ACHN (cell line): ENCODE data around the gene CACNA1C.

Experiments used
- DNase-seq: peaks from one replicate; pipeline ENCODE4 v3.0.0-alpha.2; 2015
- in situ Hi-C: cut with HindIII; loops from 2 replicates; pipeline ENCODE4 v1.10.0; 2017; ENCODE audit warnings: low sequenced_read_pairs, low pct_ligation_motif_present, low pct_unique_long_range_greater_than_20kb

Gene CACNA1C

DNA sequence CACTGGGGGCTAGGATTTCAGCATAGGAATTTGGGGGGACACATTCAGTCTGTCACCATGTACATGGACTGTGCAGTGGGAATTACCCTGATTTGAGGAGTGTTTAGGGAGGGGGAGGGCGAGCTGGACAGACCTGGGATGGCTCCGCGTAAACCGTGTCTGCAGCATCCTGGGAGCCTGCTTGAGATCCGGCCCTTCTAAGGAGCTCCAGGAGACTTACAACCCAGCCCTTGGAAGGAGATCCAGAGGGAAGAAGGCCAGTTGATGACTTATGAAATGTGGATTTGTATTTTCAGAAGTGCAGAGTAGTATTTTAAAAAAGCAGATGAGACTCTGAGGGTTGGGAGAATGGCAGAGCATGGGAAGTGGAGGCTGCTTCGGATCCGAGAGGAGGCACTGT, 153.2 kb downstream of the CACNA1C start:
- in situ Hi-C loops = no loop called here
- DNase-seq = no peak

DNA sequence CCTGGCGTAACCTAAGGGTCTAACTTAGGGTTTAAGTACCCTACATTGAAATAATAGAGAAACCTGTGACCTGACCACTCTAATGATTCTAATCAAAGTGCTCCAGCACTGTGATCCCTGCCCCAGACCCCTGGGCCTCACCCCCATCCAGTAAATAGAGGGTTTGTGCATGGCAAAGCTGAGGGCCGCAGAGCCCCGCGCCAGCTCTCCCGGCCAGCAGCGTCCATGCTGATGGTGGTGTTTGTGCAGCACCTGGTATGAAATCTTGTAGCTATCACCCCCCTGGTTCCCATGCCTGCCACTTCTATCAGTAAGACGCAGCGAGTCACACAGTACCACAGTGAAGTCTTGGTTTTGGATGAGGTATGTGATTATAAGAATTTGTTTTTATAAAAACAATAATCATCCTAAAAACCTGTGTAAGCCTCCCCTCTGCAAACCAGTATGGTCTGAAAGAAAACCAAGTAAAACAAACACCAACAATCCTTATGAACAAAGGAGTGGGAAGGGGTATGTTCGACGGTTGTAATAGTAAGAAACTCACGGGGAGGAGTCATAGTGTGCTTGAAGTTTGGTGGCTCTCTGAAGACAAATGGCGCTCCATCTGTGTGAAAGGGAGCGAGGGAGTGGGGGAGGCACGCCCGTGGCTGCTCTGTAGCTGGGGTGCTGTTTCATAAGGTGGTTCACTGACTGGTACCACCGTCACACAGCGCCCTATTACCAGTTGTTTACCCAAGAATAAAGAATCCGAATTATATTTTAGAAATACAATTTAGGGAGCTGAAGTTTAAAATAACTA, 156.2 kb downstream of the CACNA1C start:
- no peak for DNase-seq
- in situ Hi-C loops = no loop called here

DNA sequence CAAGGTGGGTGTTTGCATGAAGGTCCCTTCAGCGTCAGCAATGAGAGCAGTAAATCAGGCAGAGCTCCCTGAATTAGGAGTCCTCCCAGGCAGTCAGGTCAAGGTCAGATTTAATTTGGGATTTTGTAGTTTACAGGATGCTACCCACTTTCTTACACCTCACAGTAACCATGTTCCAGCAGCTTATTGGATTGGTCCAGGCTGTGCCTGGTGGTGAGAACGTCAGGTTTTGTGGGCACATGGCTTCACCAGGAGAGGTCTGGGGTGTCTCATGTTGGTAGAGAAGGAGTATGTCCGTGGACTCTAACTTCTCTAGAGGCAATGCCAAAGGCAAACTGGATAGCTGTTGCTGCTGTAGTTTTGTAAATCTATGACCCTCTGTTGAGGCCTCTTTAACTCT, 158.3 kb downstream of the CACNA1C start:
- in situ Hi-C loops = no loop called here
- DNase-seq = no peak

DNA sequence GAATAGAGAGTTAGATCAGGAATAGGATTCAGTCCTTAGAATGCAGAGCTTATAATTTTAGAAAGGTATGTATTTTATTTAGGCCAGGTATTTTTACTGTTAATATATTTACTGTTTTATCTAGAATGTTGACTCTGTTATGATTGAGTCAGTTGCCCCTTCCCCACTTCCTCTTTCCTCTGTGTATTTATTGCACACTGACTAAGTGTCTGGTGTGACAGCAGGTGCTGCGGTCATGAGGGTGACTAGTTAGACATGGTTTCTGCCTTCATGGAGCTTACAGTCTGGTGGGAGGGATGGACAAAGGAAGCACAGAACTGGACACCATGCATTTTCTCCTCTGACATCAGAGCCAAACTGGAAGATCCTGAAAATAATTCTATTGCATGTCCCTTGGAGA, 159.8 kb downstream of the CACNA1C start:
- in situ Hi-C loops = no loop called here
- no peak for DNase-seq

DNA sequence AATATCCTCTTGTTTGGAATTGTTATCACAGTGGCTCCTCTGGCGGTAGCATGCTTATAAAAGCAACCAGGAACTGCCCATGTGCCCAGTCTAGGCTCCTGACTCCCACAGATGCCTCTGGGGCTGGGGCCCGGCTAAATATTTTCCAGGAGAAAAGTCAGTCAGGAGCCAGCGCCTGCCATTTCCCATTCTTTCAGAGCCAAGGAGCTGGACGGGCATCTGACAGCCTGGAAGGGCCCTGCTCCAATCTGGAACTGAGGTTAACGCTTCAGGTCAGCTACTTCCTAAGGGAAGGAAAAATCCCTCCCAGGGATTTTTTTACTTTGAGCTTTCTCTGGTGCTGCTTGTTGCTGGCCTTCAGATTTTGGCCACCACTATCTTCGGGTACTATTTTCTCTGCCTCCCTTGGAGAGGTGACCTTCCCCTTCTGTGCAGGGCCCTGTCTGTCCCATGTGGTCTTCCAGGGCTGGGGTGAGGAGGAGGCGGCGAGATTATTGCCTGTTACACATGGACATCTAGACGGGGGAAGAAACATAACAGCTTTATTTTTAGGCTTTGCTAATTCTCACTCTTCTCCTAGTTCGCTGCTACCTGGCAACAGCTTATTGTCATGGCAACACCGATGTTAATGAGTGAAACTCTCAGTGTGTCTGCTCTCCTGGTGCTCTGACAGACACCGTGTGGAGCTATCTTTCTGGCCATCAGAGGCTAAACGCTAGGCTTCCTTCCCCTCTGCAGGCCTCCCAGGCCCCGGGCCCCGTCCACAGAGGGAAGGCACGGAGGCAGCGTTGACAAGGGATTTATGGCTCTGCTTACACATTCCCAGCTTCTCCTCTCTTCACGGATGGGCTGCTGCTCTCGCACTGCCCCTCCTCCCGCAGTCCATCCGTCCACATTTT, 160.4 kb downstream of the CACNA1C start:
- in situ Hi-C loops = no loop called here
- no peak for DNase-seq

DNA sequence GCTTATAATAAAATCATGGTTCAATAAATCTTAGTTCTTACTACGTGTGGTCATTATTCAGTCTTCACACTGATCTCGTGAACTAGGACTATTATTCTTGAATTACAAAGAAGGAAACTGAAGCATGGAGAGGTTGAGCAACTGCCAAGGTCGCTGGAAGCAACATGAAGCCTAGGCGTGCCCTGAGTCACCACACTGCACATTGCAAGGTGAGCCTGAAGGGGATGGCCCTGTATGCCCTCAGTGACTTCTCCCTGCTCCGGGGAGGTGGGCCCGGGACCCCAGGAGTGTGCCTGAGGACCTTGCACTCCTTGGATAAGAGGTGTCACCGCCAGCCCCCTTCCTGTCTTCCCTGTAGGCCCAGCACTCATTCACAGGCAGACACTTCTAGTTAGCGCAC, 161.6 kb downstream of the CACNA1C start:
- in situ Hi-C loops = no loop called here

DNA sequence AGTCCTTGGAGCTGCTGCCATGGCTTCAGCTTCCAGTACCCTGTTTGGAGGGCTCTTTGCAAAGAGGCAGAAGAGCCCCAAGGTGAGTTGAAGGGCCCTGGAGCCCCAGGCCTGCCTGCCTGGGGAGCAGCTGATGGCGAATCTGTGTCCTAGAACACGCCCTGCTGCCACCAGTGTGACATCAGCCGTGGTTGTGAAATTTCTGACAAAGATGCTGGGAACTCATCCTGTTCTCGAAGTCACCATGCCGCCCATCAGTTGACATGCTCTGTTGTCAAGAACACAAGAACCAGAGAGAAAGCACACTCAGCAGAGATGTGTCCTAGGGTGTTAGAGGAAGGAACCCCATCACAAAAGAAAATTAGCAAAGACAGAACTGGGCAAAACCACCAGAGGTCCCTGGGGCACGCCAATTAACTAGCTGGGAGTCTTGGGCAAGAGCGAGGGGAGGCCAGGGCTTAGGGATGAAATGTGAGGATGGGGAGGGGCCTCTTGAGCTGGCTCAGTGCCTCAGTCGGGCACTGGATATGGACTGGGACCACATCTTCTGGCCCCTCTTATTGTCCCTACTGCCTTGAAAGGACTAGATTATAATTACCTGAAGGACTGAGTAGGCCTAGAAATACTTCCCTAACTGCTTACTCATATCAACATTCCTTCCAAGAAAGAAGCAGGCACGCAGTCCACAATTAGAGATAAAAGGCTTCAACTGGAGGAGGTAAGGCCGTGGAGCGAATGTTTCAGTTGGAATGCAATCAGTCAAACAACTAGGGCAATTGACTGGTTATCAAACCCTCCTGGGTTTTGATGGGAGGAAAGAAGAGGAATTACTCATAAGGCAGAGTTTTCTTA, 163.1 kb downstream of the CACNA1C start:
- in situ Hi-C loops = no loop called here
- DNase-seq = no peak

More for the DNA sequence above, 161.6 kb downstream of the CACNA1C start:
- no peak for DNase-seq

DNA sequence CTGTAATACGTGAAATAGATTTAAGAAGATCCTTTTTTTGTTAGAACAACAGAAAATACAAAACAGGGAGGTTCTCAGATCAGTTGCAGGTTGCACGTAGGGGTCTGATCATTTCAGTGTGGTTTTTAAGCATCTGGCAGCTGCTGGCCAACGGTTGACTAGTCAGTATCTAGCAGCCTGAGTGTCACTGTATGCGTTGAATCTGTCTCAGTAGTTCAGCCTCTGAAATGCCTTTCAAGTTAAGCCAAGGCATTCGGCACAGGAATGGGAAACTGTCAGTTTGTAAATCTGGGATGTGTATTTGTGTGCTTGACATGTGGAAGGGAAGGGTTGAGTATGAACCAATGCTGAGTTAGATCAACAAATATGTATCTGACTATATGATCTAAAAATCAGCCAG, 165.9 kb downstream of the CACNA1C start:
- in situ Hi-C loops = no loop called here
- no peak for DNase-seq

DNA sequence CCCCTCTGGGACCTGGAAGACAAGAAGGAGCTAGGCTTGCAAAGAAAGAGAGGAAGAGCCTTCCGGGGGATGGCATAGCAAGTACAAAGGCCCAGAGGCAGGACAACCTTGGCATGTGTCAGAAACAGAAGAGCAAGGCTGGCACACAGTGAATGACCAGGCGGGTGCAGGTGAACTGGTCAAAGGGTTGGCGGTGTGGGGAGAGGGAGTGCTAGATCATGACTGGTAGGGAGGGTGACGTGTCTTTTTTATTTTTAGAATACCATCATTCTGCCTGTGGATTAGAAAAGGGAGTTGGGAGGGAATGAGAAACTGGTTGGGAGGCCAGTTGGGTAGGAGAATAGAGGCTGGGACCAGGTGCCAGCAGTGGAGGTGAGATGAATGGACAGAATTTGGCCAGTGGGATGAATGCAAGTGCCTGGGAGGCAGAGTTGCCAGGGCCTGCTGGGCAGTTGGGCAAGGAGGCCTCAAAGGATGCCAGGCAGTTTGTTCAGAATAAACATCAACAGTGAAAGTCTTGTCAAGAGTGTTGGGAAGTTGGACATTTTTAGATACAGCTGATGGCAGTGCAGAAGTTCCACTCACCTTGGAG, 168.3 kb downstream of the CACNA1C start:
- no peak for DNase-seq
- in situ Hi-C loops = no loop called here

DNA sequence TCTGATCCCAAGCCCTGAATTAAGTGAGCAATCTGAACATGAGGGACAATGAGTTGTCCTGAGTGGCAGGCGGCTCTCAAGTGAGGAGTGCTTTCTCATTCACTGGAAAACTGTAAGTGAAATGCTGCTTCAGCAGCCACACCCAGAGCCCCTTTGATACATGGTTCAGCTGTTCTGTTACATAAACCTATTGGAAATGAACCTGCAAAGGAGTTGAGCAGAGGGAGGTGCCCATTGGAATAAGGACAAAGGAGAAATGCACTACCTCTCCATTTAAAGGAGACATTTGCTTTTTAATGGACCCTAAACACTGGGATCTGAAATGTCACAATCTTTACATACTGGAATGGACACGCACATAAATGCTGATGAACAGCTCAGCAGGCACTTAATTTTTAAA, 169.9 kb downstream of the CACNA1C start:
- no peak for DNase-seq
- in situ Hi-C loops = no loop called here

DNA sequence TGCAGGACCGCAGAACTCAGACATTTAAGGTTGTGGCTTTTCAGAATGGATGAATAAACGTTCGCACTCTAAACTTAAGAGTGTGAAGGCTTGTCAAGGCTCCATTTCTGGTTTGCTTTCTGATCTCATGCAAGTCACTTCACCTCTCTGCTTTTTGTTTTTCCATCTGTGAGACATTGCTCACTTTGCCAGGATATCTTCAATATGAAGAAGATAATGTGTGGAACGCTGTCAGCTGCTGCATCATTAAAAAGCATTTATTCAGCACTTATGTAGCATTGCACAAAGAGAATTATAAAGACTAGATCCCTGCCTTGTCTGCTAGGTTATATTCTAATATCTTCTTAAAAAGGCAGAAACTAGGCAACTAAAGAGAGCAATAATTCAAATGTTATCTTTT, 172.2 kb downstream of the CACNA1C start:
- DNase-seq = no peak
- in situ Hi-C loops = no loop called here

DNA sequence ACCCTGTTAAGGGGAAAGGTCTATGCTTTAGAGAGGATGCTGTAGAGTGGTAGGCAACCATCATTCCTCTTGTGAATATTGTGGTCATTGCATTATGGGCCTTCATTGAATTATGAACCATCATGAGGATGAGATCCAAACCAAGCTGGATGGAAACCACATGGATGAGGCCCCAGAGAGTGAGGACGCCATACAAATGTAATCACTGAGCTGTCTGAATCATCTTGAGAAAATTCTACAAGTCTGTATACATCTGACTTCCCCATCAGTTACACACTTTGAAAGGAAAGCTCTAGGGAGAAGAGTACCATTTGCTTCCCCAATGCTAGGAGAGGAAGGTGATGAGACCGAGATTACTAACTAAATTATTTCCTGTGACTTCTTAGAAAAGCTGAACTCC, 172.9 kb downstream of the CACNA1C start:
- in situ Hi-C loops = no loop called here
- no peak for DNase-seq

DNA sequence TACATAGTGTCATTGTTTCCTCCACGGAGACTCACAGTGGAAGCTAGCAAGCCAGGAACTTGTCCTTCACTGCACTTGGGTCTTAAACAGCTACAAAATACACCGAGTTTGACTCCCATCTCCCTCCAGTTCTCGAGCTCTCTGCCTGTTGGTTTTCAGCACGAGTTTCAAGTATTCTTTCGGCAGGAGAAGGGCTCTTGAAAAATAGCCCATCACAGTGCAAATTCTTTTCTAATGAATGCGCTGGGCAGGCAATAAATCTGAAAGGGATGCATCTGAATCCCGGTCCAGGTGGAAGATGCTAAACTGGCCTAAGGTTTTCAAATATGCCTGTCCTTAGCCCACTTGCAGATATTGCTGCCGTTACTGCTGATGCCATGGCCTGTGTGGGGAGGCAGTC, 173.9 kb downstream of the CACNA1C start:
- DNase-seq = no peak
- in situ Hi-C loops = no loop called here

DNA sequence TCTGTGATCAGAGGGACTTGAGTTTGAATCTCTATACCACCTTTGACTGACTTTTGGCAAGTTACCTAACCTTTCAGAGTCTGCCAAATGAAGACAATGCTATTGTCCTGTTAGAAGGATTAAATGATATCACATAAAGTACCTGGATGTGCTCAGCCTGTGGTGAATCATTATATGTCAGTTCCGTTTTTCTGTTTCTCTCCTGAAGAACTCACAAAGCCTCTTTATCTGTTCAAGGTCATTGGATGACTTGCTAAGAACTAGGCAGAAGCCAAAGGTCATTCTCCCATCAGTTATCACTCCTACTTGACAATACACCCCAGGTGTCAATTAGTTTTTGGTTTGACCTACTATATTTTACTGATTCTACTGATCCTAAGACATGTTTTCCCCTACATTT, 174.6 kb downstream of the CACNA1C start:
- DNase-seq = no peak
- in situ Hi-C loops = no loop called here

DNA sequence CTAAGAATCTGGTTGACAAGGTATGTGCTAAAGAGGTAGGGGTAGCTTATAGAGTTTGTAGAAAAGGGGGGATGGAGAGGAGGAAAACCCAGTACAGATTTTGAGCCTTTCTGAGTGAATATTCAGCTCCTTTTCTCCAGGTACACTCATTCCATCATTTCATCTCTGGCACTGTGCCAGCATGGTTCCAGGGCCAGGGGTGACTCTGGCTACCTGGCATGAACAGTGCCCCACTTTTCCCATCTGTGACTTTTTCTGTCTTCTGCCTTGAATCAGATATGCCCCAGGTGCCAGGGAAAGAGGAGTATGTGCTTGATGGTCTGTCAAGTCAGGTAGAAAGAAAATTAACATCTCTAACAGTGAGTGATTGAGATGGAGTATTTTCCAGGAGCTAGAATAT, 175.7 kb downstream of the CACNA1C start:
- no peak for DNase-seq
- in situ Hi-C loops = no loop called here

DNA sequence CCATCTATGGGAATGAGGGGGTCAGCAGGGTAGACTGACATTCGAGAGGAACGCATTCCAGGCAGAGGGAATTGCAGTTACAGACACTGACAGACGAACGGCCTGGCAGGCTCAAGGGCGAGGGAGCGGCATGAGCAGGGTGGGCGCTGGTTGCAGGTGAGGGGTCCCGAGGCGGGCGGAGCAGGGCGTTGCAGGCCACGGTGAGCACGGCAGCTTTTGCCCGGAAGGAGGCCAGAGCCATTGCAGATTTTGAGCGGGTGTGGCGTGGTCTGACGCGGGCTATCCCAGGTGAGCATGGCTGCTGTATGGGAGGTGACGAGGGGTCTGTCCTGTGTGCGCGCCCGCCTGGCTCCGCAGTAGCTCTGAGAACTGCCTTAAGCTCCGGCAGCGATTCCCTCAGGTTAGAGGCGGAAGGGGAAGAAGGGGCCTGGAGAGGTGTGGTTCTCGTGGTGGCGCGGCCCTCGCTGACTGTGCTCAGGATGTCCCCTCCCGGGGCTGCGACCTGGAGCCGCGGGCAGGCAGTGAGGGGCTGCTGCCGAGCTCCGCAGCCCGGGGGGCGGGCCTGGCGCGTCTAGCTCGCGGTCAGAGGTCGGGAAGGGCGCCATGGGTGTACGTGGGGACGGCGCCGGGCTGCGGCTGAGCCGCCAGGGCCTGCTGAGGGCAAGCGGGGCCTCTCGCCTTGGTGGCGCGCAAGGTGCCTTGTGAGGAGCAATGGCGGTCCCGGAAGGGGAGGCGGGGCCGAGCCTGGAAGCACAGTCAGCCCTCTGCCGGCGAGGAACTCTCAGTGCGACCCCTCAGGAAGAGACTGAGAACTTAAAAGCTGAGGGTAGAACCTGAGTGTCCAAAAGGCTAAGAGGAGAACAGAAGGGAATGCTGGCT, 177.1 kb downstream of the CACNA1C start:
- no peak for DNase-seq

DNA sequence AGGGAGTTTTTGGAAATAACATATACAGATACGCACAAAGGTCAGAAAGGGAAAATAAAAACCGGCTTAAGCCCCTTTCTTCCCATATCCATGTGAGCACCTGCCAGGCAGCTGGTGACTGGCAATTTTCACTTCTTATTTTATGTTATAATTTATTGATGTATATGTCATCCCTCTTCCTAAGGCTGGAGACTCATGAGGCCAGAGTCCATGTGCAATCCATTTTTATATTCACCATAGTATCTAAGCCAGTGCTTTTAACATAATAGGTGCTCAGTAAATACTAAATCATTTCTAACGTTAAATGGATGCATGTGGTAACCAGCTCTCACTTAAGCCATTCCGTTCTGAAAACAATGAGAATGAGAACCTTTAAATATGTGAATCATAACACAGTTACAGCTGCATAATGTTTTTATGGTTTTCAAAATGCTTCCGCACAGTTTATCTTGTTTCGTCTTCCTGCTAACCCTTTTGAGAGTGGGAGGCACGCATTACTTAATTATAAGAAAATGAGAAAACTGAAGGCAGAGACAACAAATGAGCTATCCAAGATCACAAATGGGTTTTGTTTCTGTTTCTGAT, 178.3 kb downstream of the CACNA1C start:
- DNase-seq = no peak
- in situ Hi-C loops = no loop called here

More for the DNA sequence above, 177.1 kb downstream of the CACNA1C start:
- in situ Hi-C loops = no loop called here
